ENCODE results near the gene FRRS1L.

Gene FRRS1L

GRCh38 chr9:109101202-109101595, 65.8 kb downstream of the FRRS1L start:
- no peak for DNase-seq (ENCODE audit: low spot score)
- TF ChIP-seq CTCF (IDR thresholded peaks at IDR 0.05; ENCODE audit: extremely low read depth, missing control alignments) = no peak

GRCh38 chr9:109100543-109101201, 66.4 kb downstream of the FRRS1L start:
- TF ChIP-seq CTCF (IDR thresholded peaks at IDR 0.05; ENCODE audit: extremely low read depth, missing control alignments) = no peak
- no peak for DNase-seq (ENCODE audit: low spot score)

- TF ChIP-seq CTCF (IDR thresholded peaks at IDR 0.05; ENCODE audit: extremely low read depth, missing control alignments) = no peak
- DNase-seq (ENCODE audit: low spot score) = no peak
Measured at GRCh38 chr9:109098960-109099308, 68.1 kb downstream of the FRRS1L start.

GRCh38 chr9:109098171-109098959, 68.7 kb downstream of the FRRS1L start:
- DNase-seq (ENCODE audit: low spot score) = no peak
- no peak for TF ChIP-seq CTCF (IDR thresholded peaks at IDR 0.05; ENCODE audit: extremely low read depth, missing control alignments)

- DNase-seq (ENCODE audit: low spot score) = no peak
- TF ChIP-seq CTCF (IDR thresholded peaks at IDR 0.05; ENCODE audit: extremely low read depth, missing control alignments) = no peak
Measured at GRCh38 chr9:109097146-109097545, 69.9 kb downstream of the FRRS1L start.

- TF ChIP-seq CTCF (IDR thresholded peaks at IDR 0.05; ENCODE audit: extremely low read depth, missing control alignments) = no peak
- DNase-seq (ENCODE audit: low spot score) = no peak
Measured at GRCh38 chr9:109095321-109095720, 71.7 kb downstream of the FRRS1L start.

- no peak for DNase-seq (ENCODE audit: low spot score)
- TF ChIP-seq CTCF (IDR thresholded peaks at IDR 0.05; ENCODE audit: extremely low read depth, missing control alignments) = no peak
Measured at GRCh38 chr9:109094268-109094667, 72.8 kb downstream of the FRRS1L start.

Data from GM20000 (cell line).